HG03045 (cell line): ENCODE results near the gene S100A5.

Experiments
- ATAC-seq: cut with Tn5 transposase; IDR thresholded peaks from one replicate; pipeline ENCODE4 v1.9.1; 2021; ENCODE audit warnings: mild to moderate bottlenecking, moderate library complexity; ENCODE audit not compliant: unreplicated experiment

S100A5 gene

DNA sequence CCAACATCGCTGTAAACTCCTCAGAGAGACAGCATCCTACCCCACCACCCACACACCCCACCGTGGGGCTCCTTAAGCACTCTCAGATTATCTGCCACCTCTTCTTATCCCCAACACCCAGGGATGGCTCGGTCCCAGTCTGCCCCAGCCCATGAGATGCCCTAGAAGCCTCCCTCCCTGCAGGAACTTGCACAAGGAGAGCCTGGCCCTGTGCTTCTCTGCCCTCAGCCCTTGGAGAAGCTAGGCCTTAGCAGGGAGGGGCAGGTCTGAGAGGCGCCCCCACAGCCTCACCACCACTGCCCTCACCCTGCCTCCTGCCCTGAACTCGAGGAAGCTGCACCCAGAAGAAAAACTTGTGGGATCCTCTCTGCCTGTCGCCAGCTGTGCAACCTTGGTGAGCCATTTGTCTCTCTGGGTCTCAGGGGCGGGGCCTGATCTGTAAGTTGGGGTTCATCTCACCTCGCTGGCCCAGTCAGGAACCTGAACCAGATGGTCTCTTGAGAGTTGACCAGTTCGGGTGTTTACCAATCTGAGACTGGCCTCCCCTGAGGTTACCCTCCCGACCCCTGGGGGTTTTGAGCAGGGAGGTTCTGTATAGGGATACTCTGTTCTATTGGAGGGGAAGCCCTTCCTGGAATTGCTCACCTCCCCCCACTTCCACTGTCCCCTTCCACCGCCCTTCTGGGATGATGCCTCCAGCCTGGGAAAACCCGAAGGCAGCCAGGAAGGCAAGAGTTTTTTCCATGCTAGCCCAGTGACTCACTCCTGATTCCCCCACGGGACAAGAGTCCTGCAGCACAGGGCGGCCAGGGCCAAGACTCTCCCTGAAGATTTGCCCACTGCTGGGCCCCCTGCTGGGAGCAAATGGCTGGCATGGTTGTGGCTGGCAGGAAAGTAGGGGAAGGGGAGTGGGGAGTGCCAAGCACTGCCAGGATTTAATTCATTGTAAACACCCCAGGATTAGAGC lies 8.3 kb upstream of the S100A5 start, which contains the start of gene S100A3:
Gene S100A3 (minus strand): TSS at position 537 of the 967 bp plus-strand sequence. CDS start 773 bp downstream, outside the sequence.
- no peak for ATAC-seq

DNA sequence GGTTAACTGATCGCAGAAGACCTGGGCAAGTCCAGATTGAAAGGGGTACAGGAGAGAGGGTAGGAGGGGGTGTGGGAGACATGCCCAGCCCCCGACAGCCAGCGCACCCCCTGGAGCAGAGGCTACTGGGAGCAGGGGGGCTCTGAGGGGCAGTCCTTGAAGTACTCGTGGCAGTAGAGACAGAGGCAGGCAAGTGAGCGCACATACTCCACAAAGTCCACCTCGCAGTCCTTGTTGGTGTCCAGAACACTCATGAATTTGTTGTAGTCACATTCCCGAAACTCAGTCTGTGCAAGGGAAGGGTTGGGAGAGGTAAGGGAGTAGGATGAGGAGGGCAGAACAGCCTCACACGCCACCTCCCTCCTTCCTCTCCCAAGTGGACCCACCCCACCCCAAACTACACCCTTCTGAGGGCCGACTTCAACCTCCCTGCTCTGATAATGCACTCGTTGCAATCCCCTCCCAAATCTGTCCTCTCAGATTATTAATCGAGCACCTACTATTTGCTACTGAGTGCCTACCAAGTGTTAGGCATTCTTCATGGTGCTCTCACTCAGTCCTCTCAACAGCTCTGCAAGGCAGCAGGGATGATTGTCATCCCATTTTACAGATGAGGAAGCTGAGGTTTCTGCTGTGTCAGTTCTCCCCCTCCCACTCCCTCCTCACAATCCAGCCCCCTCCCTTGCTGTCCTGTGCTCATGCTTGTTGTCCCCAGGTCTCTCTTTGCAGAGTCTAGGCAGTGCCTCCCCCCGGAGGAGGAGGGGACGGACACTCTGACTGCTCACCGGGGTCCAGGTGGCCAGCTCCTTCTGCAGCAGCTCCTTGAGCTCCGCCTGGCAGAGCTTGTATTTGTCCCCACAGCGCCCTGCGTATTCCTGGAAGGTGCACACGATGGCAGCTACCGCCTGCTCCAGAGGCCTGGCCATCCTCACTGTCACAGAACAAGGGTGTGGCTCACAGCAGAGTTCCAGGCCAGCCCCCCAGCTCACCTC lies 7.1 kb upstream of the S100A5 start:
- ATAC-seq = no peak

DNA sequence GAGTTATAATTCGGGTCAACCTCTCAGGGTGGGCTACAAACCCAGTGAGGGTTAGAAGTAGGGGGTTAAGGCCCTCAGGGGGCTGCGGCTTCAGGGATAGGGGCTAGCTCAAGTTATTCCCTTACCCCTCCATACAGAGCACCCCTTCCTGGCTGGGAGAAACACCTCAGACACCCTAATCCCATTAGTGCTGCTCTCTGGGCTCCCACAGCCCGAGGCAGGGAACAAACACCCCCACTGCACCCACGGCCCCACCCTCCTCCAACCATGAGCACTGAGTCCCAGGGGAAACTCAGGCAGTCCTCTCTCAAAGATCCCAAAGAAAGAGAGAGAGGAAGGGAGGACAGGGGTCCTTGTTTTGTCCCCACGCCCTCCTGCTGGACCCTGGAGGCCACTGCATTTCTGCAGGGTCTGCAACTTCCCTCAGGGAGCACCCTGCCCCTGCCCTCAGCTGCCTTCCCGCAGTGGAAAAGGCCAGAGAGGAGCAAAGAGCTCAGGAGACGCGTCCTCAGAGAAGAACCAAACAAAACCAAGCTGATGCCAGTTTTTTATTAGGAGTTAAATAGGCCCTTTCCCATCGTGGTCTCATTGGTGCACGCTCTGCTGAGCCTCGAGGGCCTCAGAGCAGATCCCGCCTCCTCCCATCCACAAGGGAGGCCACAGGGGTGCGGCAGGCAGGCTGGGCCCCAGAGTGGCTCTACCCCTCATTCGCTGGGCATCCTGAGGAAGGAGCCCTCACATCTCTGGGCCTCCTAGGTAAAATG lies 6.2 kb upstream of the S100A5 start:
- ATAC-seq = no peak

DNA sequence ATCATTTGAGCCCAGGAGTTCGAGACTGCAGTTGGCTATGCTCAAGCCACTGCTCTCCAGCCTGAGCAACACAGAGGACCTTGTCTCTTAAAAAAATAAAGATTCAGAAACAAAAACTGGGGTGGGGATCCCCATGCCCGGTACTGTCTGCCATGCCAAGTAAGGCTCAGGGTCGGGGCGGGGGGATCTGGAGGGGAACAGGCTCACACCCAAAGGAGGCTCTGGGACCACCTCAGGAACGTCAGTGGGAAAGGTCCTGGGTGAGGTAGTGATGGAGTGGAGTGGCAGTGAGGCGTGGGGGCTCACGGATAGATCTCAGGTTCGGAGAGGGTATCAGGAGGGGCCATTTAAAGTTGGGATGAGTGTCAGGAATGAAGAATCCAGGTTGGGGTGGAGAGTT lies 5.6 kb upstream of the S100A5 start:
- no peak for ATAC-seq

DNA sequence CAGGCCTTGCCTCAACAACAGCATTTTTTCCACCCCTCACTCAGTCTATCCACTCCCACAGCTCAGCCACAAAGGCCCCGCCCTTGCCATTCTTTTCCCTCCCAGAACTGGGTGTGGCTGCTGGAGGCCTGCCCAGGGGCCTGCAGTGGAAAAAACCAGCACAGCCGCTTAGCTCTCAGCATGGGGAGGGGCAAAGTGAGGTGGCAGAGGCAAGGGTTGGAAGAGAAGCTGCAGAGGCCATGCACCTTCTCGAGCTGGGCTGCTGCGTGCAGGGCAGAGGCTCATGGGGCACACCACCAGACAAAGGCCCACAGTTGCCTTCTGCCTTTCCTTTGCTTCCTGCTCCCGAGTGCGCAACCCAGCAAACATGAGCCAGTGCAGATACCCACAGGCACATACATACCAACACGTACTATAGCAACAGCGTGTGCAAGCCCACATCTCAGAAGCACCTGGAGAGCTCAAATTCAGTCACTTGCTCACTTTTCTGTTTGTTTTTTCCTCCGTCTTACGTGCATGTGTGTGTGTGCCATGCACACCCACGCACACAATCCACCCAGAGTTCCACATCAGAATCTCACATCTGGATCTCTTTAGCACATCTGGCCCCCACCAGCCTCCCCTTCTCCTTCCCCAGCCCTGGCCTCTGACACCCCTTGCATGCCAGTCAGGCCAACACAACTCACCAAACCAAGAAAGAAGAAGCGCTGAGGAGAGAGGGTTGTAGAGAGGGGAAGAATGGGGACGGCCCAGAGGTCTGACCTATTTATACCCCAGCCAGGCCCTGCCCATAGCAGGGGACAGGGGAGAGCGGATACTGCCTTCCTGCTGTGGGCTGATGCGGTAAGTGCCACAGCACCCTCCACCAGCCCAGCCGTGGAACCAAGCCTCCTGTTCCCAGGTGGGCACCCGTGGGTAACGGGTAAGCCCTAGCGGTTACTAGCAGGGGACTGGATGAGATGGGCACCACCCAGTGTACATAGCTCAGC lies 4.6 kb upstream of the S100A5 start, which contains the start of gene S100A4:
Gene S100A4 (minus strand): TSS at position 740 of the 989 bp plus-strand sequence. CDS start 1,012 bp downstream, outside the sequence.
- ATAC-seq = peak; percentile 69

DNA sequence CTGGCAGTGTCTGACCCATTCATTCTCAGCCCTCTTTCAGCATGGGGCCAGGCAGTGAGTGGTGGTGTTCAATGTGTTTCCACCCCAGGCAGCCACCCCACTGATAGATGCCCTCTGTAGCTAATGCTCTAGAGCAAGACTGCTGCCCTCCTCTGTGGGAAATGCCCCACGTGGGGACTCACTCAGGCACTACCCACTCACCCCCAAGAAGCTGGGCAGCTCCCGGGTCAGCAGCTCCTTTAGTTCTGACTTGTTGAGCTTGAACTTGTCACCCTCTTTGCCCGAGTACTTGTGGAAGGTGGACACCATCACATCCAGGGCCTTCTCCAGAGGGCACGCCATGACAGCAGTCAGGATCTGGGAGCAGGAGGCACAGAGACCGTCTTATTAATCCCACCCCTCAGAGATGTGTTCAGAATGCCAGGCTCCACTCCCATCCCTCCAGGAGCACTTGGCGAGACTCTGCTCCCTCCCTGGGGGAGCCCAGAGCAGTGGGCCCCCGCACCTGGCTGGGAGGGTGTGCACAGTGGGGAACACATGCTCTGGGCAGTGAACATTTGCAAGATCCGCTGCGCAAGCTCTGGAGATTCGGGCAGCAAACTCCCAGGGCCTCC lies 3.8 kb upstream of the S100A5 start:
- ATAC-seq = no peak

DNA sequence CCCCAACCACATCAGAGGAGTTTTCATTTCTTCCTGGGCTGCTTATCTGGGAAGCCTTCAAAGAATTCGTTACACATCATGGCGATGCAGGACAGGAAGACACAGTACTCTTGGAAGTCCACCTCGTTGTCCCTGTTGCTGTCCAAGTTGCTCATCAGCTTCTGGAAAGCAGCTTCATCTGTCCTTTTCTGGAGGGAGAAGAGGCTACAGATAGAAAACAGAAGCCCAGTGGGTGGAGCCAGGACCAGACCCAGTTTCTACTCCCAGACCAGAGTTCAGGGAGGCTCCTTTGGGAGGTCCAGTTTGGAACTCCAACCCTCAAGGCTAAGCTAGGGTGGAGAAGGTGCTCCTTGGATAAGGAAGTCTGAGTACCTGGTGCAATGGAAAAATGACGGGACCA lies 3.0 kb upstream of the S100A5 start:
- no peak for ATAC-seq

DNA sequence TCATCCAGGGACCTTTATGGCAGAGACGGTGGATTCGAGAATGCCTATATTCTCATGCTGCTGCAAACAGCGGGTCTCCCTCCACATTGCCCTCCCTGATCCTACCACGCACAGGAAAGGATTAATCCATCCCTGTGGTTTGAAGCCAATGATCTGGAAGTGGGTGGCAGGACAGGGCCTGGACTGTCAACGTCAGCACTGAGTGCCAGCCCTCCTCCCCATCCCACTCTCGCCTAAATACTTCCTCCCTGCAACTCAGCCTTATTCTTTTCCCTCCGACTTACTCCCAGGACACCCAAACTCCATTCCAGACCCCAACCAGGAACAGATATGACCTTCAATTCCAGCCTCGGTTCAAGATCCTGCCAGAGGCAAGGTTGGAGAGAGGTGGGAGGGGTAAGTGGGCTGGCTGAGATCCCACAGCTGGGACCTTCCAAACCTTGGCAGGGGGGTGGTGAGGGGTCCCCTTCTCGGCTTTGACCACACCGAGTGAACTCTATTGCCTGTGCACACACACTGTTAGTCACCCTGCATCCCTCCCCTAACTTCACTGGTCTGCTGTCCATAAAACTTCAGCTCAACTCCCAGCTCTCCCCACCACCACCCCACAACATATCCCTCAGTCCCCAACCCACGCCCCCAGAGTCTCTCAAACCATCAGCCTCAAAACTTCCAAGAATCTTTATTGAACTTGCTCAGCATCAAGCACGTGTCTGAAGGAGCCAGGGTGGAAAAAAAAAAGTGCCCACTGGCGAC lies 2.4 kb upstream of the S100A5 start:
- ATAC-seq = no peak

DNA sequence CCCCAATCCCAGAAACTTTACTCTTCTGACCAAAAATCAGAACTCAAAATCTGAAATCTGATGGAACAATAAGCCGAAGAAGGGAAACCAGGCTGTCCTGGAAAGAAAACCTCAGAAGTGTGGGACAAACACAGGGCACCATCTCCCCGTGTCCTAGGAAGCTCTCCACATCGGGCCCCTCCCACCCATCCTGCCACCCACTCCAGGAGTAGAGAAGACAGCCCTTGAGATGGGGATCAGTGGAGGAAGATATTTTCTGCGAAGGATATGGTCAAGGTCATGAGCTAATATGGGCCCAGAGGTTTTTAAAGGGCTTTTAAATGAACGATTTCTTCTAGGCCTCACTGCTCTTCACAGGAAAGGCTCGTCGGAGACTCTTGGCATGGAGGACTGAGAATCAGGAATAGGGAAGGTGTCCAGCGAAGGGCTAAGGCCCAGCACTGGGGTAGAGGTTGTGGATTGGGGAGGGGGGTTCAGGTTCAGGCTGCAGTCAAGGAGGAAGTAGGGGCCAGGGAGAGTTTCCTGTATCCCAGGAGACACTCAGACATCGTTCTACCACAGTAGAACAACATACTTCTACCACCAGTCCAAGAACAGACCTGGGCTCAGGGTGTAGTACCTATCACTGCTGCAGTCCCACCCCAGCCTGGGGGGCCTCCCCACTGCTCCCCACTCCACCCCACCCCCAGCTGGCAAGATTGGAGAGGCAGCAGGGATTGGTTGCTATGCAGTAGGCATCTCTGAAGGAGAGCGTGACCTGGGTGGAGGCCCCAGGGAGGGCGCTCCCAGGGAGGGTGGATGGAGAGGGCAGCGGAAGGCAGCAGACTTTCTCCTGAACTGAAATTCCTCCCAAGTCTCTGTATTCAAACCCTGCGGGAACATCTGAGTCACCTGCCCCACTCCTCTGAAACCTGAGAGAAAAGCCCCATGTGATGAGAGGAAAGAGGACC lies 1.2 kb upstream of the S100A5 start:
- no peak for ATAC-seq

DNA sequence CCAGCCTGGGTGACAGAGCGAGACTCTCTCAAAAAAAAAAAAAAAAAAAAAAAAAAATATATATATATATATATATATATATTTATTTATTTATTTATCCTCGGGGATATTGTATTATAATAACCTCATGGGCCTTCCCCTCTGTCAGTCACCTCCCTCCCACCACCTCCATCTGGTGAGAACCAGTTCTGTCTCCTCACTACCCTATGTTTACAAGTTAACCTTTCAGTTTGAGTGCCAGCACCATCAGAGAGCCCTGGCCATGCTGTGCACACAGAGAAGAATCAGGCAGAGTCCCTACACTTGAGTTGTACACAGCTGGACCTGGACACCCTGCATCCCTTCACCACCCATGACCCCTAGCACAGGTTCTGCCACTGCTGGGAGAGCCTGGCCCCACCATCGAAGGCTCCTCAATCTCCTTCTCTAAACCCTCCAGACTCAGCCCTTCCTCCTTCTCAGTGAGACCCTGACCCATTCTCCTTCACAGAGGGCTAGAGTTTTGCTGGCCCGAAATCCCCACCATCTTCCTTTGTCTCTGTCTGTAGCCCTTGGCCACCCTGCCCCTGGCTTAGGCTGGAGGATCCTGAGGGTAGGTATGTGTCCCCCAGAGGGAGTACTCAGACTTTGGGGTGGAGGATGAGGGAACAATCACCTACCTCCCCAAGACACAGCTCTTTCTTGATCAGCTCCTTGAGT lies 1.2 kb downstream of the S100A5 start:
- ATAC-seq = no peak

DNA sequence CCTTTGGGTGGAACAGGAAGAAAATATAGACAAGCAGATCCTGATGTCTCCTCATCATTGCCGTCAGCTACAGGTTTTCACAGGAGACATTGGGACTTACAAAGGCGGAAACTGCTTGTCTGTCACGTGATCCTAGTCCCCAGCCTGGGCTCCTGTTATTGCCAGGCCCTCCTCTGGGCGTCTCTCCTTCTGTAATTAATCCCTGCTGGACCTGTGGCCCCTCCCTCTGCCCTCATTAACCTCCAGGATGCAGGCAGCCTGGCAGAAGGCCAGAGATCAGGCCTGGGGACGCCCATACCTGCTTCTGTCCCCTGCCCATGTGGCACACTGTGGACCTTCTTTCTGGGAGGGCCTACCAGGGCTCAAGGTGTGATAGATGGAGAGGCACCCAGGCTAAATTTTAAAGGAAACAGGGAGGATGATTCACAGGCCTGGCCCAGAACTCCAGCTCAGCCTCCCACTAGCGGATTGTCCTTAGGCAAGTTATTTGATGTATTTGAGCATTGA lies 2.4 kb downstream of the S100A5 start:
- ATAC-seq = no peak

DNA sequence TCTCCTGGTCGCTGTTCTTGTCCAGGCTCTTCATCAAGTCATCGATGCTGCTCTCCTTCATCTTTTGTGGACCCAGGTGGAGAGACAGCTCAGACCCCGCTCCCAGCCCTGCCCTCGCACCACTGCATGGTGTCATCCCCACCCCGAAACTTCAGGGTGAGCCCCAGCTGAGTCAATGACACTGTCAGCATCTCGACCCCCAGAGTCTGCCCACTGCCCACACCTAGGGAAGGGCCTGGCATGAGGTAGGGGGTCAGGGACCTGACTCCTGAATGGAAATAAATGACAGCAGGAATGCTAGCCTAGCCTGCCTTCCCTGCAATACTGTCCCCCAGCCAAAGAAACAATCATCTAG lies 3.4 kb downstream of the S100A5 start:
- no peak for ATAC-seq

DNA sequence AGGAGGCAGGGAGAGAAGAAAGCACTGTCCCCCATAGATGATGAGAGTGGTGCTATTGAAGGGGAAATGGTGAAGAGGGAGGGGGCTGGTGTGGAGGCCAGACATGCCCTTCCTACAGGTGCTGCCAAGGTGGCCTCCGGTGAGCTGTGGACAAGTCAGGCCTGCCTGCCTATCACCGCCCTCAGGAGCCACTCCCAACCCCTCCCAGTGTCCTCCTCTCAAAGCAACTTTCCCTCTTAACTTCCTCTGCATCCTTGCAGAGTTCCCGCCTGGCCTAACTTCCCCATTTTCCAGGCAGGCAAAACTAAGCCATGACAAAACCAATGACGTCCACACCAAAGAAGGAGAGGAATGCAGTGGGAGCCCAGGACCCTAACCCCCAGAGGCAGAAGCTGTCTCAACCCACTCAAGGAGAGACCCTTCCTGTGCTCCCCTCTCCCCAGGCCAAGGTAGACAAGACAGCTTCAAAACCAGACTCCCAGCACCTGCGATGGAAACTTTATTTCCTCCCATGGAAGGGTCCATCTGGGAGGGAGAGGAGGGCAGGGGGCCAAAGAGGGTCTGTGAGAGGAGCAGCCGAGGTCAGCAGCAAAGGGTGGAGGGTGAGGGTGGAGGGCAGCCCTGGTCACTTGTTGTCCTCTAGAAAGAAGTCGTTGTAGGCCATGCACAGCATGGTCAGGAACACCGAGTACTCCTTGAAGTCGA lies 3.9 kb downstream of the S100A5 start:
- no peak for ATAC-seq

DNA sequence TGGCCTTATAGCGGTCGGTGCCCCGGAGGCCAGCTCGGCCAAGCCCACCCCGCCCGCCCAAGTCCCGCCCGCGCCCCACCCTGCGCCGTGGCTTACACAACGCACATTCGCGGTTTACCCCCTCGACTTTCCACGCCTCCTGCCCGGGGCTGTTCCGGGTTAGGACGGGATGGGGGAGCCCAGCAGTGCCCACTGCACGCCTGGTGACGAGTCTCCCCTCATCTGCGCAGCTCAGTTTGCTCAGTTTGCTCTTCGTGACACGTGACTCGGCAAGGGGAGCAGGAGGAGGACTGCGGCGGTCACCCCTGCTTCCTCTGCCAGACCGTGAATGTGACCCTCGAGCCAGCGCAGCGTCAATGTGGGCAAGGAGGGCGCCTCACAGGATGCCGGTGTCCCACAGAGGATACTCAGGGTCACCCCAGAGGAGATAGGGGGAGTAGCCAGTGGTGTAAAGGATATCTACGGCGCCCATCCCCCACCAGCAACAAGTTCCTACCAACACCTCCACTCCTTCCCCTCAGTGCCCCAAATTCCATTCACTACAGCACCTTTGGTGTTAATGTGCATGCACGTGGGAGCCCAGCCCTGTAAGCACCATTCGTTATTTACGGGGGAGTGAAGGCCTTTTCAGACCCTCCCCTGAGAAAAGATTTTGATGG lies 4.6 kb downstream of the S100A5 start:
- ATAC-seq = peak; percentile 44
